Measurements from ENCODE around the gene VPS13D.

The VPS13D gene

GRCh38 chr1:12231276-12231595 lies 1.4 kb downstream of the VPS13D start:
- no peak for DNase-seq (ENCODE audit: low read depth)
- no peak for TF ChIP-seq CTCF (IDR thresholded peaks at IDR 0.05; ENCODE audit: low read depth, low read length)
- H3K4me3 ChIP-seq (ENCODE audit: low read depth, low read length), result peak overlapping the region; percentile 80

- no peak for DNase-seq (ENCODE audit: low read depth)
- TF ChIP-seq MAX (IDR thresholded peaks at IDR 0.05; ENCODE audit: low read depth, low read length) (no peak), MYC (IDR thresholded peaks at IDR 0.05; ENCODE audit: low read depth, low read length) (no peak), CTCF (IDR thresholded peaks at IDR 0.05; ENCODE audit: low read depth, low read length) (no peak), POLR2A (IDR thresholded peaks at IDR 0.05; ENCODE audit: extremely low read depth, insufficient read length) (no peak)
- no peak overlapping the region for H3K4me3 ChIP-seq (ENCODE audit: low read depth, low read length)
Observed at GRCh38 chr1:12232221-12232620, 2.4 kb downstream of the VPS13D start.

- peak; percentile 38 for DNase-seq (ENCODE audit: low read depth)
- TF ChIP-seq MAX (IDR thresholded peaks at IDR 0.05; ENCODE audit: low read depth, low read length), result no peak
- TF ChIP-seq CTCF (IDR thresholded peaks at IDR 0.05; ENCODE audit: low read depth, low read length), result peak; percentile 44
- H3K4me3 ChIP-seq (ENCODE audit: low read depth, low read length), result no peak overlapping the region
Observed at GRCh38 chr1:12244078-12244477, 14.2 kb downstream of the VPS13D start.

GRCh38 chr1:12244585-12244984 lies 14.8 kb downstream of the VPS13D start:
- TF ChIP-seq POLR2A (IDR thresholded peaks at IDR 0.05; ENCODE audit: extremely low read depth, insufficient read length), result no peak
- no peak for TF ChIP-seq MAX (IDR thresholded peaks at IDR 0.05; ENCODE audit: low read depth, low read length)
- no peak overlapping the region for H3K4me3 ChIP-seq (ENCODE audit: low read depth, low read length)
- DNase-seq (ENCODE audit: low read depth), result no peak

GRCh38 chr1:12245116-12245515 lies 15.3 kb downstream of the VPS13D start:
- no peak overlapping the region for H3K4me3 ChIP-seq (ENCODE audit: low read depth, low read length)
- no peak for DNase-seq (ENCODE audit: low read depth)
- TF ChIP-seq MYC (IDR thresholded peaks at IDR 0.05; ENCODE audit: low read depth, low read length) (no peak), MAX (IDR thresholded peaks at IDR 0.05; ENCODE audit: low read depth, low read length) (no peak), POLR2A (IDR thresholded peaks at IDR 0.05; ENCODE audit: extremely low read depth, insufficient read length) (no peak), CTCF (IDR thresholded peaks at IDR 0.05; ENCODE audit: low read depth, low read length) (no peak)

- DNase-seq (ENCODE audit: low read depth), result no peak
- TF ChIP-seq MAX (IDR thresholded peaks at IDR 0.05; ENCODE audit: low read depth, low read length) (no peak), POLR2A (IDR thresholded peaks at IDR 0.05; ENCODE audit: extremely low read depth, insufficient read length) (no peak), MYC (IDR thresholded peaks at IDR 0.05; ENCODE audit: low read depth, low read length) (no peak), CTCF (IDR thresholded peaks at IDR 0.05; ENCODE audit: low read depth, low read length) (no peak)
- no peak overlapping the region for H3K4me3 ChIP-seq (ENCODE audit: low read depth, low read length)
Observed at GRCh38 chr1:12245733-12246132, 15.9 kb downstream of the VPS13D start.
